SU-DHL-6 (cell line): ENCODE data around the gene CDK2.

Experiments used
- CTCF ChIP-seq: fragments of 200-600 bp; sonication (generic); IDR thresholded peaks from one replicate; pipeline ENCODE4 v1.5.1; 2017; ENCODE audit warnings: antibody characterized with exemption, mild to moderate bottlenecking, low read length, moderate library complexity; ENCODE audit not compliant: insufficient read depth, poor library complexity, severe bottlenecking
- EZH2phosphoT487 ChIP-seq: fragments of 200-600 bp; sonication (generic), shearing (Covaris generic); conservative IDR thresholded peaks from 2 replicates; pipeline ENCODE4 v1.6.1; 2018; ENCODE audit warnings: mild to moderate bottlenecking, antibody characterized with exemption, low read length, moderate library complexity, mixed read lengths

- no peak for TF ChIP-seq CTCF
- no peak for TF ChIP-seq EZH2phosphoT487
Measured at GRCh38 chr12:55996715-55997534, 30.3 kb downstream of the CDK2 start, which contains the start of gene SUOX.
